GM19193 (cell line): ENCODE results near the gene UBQLN2.

ENCODE experiments used
- POLR2A ChIP-seq: IDR thresholded peaks from 4 replicates; pipeline ENCODE4 v1.6.1; 2011; ENCODE audit not compliant: insufficient read depth, insufficient read length; ENCODE audit errors: extremely low read depth

Gene UBQLN2

DNA sequence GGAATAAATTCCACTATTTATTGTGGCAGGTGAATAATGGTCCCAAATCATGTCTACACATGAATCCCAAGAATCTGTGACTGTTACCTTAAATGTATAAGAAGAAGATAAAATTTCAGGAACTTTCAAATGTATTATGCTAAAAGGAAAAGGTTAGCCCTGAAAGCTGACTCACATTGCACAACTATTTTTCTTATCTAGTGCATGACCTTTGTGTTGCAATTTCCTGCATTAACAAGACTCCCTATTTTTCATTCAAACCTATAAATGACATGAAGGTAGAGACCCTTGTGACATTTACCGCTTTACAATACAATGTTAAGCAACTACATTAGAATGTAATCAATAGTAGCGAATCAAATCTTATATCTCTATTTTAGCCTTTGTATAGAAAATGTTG lies 36.7 kb downstream of the UBQLN2 start:
- no peak for TF ChIP-seq POLR2A

DNA sequence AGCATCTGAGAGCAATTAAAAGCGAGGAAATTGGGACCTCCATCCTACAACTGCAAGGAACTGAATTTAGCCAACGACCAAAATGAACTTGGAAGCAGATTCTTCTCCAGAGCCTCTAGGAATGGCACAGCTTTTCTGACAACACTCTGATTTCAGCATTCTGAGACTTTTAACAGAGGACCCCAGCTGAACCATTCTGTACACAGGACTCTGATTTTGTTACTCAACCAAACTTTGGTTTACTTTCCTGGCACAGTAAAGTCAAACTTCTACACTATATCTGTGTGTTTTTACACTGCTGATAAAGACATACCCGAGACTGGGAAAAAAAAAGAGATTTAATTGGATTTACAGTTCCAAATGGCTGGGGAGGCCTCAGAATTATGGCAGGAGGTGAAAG lies 37.6 kb downstream of the UBQLN2 start:
- TF ChIP-seq POLR2A, result no peak

DNA sequence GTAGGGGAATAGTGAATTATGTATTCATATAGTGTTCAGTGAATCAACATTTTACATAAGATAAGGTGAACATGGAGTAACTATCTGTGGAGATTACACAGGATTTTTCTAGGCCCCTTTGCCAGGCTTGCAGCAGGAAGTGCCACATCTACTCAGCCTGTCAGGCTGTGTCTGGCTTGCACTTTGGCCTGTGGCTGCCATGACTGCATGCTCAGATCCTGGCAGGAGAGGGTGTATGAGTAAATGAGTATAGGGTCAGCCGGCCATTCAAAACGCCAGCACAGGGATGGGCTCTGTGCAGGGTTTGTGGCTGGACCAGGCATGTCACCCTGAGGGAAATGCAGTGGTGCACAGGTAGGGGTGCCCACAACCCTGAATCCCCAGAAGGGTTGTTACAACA lies 51.9 kb downstream of the UBQLN2 start:
- no peak for TF ChIP-seq POLR2A
